ENCODE results near the gene HOXB9. TPM values are rescaled to one million over a fixed set of nuclear protein-coding genes. Genes with fewer than 3 reads are reported as not detected.
A peak's percentile ranks its signal among the peaks of the same experiment; 100 is the strongest.

The HOXB9 gene
- total RNA-seq, 2 donors from 2014 or later: not detected

GRCh38 chr17:48645639-48646182, 19.6 kb upstream of the HOXB9 start:
- no peak for DNase-seq

GRCh38 chr17:48644910-48645557, 18.9 kb upstream of the HOXB9 start:
- no peak overlapping the region for H3K27ac ChIP-seq (ENCODE audit: low read depth, low read length)
- H3K4me3 Mint-ChIP-seq: no peak overlapping the region
- peaks cover 100% of the 10 kb centered on the region for H3K27me3 ChIP-seq (ENCODE audit: control insufficient read depth, insufficient read depth, low read length, poor library complexity, severe bottlenecking)
- H3K4me1 Mint-ChIP-seq: peaks cover 4% of the 10 kb centered on the region
- no peak for TF ChIP-seq CTCF (conservative IDR thresholded peaks at IDR 0.05)
- no peaks in the 10 kb centered on the region for H3K36me3 Mint-ChIP-seq (ENCODE audit: low read depth)
- H3K9me3 ChIP-seq (ENCODE audit: control insufficient read depth, low read length): no peaks in the 10 kb centered on the region
- H3K36me3 ChIP-seq (ENCODE audit: control insufficient read depth, insufficient read depth, low read length): no peaks in the 10 kb centered on the region
- no peaks in the 10 kb centered on the region for H3K9me3 Mint-ChIP-seq
- no peak overlapping the region for H3K27ac Mint-ChIP-seq
- no peak overlapping the region for H3K4me3 ChIP-seq (ENCODE audit: low read length)
- 36 to 40% methylated on average over 5 to 6 of the region's 6 CpGs for WGBS, 2 experiments (ENCODE audit: insufficient coverage in 1 of 2, insufficient read length in 1 of 2)
- peaks cover 100% of the 10 kb centered on the region for H3K27me3 Mint-ChIP-seq (ENCODE audit: insufficient read depth)
- DNase-seq: peak; percentile 34
- no peak overlapping the region for H3K9ac ChIP-seq (ENCODE audit: extremely low read depth, low read length, poor library complexity, severe bottlenecking)
- peaks cover 3% of the 10 kb centered on the region for H3K4me1 ChIP-seq (ENCODE audit: control insufficient read depth, insufficient read depth, low read length)

More at GRCh38 chr17:48645639-48646182, 19.6 kb upstream of the HOXB9 start:
- Mint-ChIP-seq H3K4me3 (peak overlapping the region; percentile 35), H3K9me3 (no peaks in the 10 kb centered on the region), H3K27me3 (ENCODE audit: insufficient read depth) (peaks cover 99% of the 10 kb centered on the region), H3K36me3 (ENCODE audit: low read depth) (no peaks in the 10 kb centered on the region), H3K4me1 (peaks cover 4% of the 10 kb centered on the region), H3K27ac (no peak overlapping the region)
- H3K27me3 ChIP-seq (ENCODE audit: control insufficient read depth, insufficient read depth, low read length, poor library complexity, severe bottlenecking): peaks cover 99% of the 10 kb centered on the region
- no peaks in the 10 kb centered on the region for H3K9me3 ChIP-seq (ENCODE audit: control insufficient read depth, low read length)
- no peak overlapping the region for H3K27ac ChIP-seq (ENCODE audit: low read depth, low read length)
- H3K9ac ChIP-seq (ENCODE audit: extremely low read depth, low read length, poor library complexity, severe bottlenecking): no peak overlapping the region
- WGBS, 2 experiments (ENCODE audit: insufficient coverage in 1 of 2, insufficient read length in 1 of 2): 18 to 20% methylated on average over 7 to 14 of the region's 14 CpGs
- peaks cover 3% of the 10 kb centered on the region for H3K4me1 ChIP-seq (ENCODE audit: control insufficient read depth, insufficient read depth, low read length)
- H3K36me3 ChIP-seq (ENCODE audit: control insufficient read depth, insufficient read depth, low read length): no peaks in the 10 kb centered on the region
- H3K4me3 ChIP-seq (ENCODE audit: low read length): no peak overlapping the region
- TF ChIP-seq CTCF (conservative IDR thresholded peaks at IDR 0.05): no peak

GRCh38 chr17:48644159-48644558, 18.0 kb upstream of the HOXB9 start:
- no peaks in the 10 kb centered on the region for H3K9me3 Mint-ChIP-seq
- H3K4me3 Mint-ChIP-seq: no peak overlapping the region
- WGBS, 2 experiments (ENCODE audit: insufficient coverage in 1 of 2, insufficient read length in 1 of 2): 50% methylated on average over 1 of the region's 1 CpG; no CpG with 5 or more reads in 1 of the 2 experiments
- DNase-seq: peak; percentile 14
- peaks cover 100% of the 10 kb centered on the region for H3K27me3 Mint-ChIP-seq (ENCODE audit: insufficient read depth)
- Histone ChIP-seq H3K36me3 (ENCODE audit: control insufficient read depth, insufficient read depth, low read length) (no peaks in the 10 kb centered on the region), H3K27ac (ENCODE audit: low read depth, low read length) (no peak overlapping the region), H3K4me3 (ENCODE audit: low read length) (no peak overlapping the region), H3K27me3 (ENCODE audit: control insufficient read depth, insufficient read depth, low read length, poor library complexity, severe bottlenecking) (peaks cover 100% of the 10 kb centered on the region), H3K9me3 (ENCODE audit: control insufficient read depth, low read length) (no peaks in the 10 kb centered on the region), H3K9ac (ENCODE audit: extremely low read depth, low read length, poor library complexity, severe bottlenecking) (no peak overlapping the region), H3K4me1 (ENCODE audit: control insufficient read depth, insufficient read depth, low read length) (peaks cover 3% of the 10 kb centered on the region)
- TF ChIP-seq CTCF (conservative IDR thresholded peaks at IDR 0.05): no peak
- H3K27ac Mint-ChIP-seq: no peak overlapping the region
- H3K4me1 Mint-ChIP-seq: peaks cover 4% of the 10 kb centered on the region
- no peaks in the 10 kb centered on the region for H3K36me3 Mint-ChIP-seq (ENCODE audit: low read depth)

All from endodermal cell (in vitro differentiated cells).